GM12878 (cell line): ENCODE data around the gene PELO. TPM values are rescaled to one million over a fixed set of nuclear protein-coding genes. Genes with fewer than 3 reads are reported as not detected.

Experiments used
- BACH1 ChIP-seq: fragments of 450-650 bp; IDR thresholded peaks from 2 replicates; pipeline ENCODE4 v1.6.1; 2017; ENCODE audit warnings: mild to moderate bottlenecking, borderline replicate concordance
- BCLAF1 ChIP-seq: fragments of 450-650 bp; IDR thresholded peaks from 2 replicates; pipeline ENCODE4 v1.6.1; 2017; ENCODE audit warnings: antibody characterized with exemption, mild to moderate bottlenecking, moderate library complexity
- CEBPZ ChIP-seq: fragments of 150-350 bp; IDR thresholded peaks from 2 replicates; pipeline ENCODE4 v1.6.1; 2016; ENCODE audit warnings: low read depth, low read length
- CHD4 ChIP-seq: fragments of 200-600 bp; sonication (generic); IDR thresholded peaks from 2 replicates; pipeline ENCODE4 v1.6.1; 2016; ENCODE audit warnings: mild to moderate bottlenecking
- EED ChIP-seq: sonication (generic); IDR thresholded peaks from 2 replicates; pipeline ENCODE4 v1.6.1; 2016; ENCODE audit warnings: antibody characterized with exemption, low read depth
- EP300 ChIP-seq, 2 experiments: fragments of 150-350 bp in 1 of 2; IDR thresholded peaks; 2 replicates each; pipeline ENCODE4 v1.6.1; 2011 to 2012; ENCODE audit warnings: low read depth in 2 of 2, low read length in 2 of 2, borderline replicate concordance in 1 of 2, improper control_type of control experiment in 1 of 2, inconsistent platforms in 1 of 2; ENCODE audit not compliant: control insufficient read depth in 1 of 2
- FOXK2 ChIP-seq: fragments of 450-650 bp; IDR thresholded peaks from 2 replicates; pipeline ENCODE4 v1.6.1; 2017; ENCODE audit warnings: mild to moderate bottlenecking, moderate library complexity
- HCFC1 ChIP-seq: fragments of 150-350 bp; IDR thresholded peaks from 2 replicates; pipeline ENCODE4 v1.6.1; 2014; ENCODE audit warnings: low read length
- KDM1A ChIP-seq: fragments of 200-600 bp; sonication (generic); IDR thresholded peaks from 2 replicates; pipeline ENCODE4 v1.6.1; 2016; ENCODE audit warnings: borderline replicate concordance
- NKRF ChIP-seq: fragments of 450-650 bp; conservative IDR thresholded peaks from 2 replicates; pipeline ENCODE4 v1.6.1; 2017; ENCODE audit warnings: mild to moderate bottlenecking, moderate library complexity
- NR2C1 ChIP-seq: fragments of 450-650 bp; IDR thresholded peaks from 2 replicates; pipeline ENCODE4 v1.6.1; 2017; ENCODE audit warnings: antibody characterized with exemption, mild to moderate bottlenecking, moderate library complexity
- PML ChIP-seq: IDR thresholded peaks from 2 replicates; pipeline ENCODE4 v1.6.1; 2012; ENCODE audit warnings: low read length, inconsistent platforms
- RUNX3 ChIP-seq: IDR thresholded peaks from 2 replicates; pipeline ENCODE4 v1.6.1; 2012; ENCODE audit warnings: low read length, inconsistent platforms
- SIN3A ChIP-seq: IDR thresholded peaks from 2 replicates; pipeline ENCODE4 v1.6.1; 2012; ENCODE audit warnings: low read depth, low read length, improper control_type of control experiment
- SIX5 ChIP-seq: IDR thresholded peaks from 2 replicates; pipeline ENCODE4 v1.6.1; 2011; ENCODE audit warnings: mild to moderate bottlenecking, low read depth, low read length, moderate library complexity; ENCODE audit not compliant: severe bottlenecking
- SP1 ChIP-seq: IDR thresholded peaks from one replicate; pipeline ENCODE4 v1.6.1; 2011; ENCODE audit warnings: low read depth, low read length
- SREBF2 ChIP-seq: IDR thresholded peaks from 2 replicates; pipeline ENCODE4 v1.6.1; 2012; ENCODE audit warnings: mild to moderate bottlenecking, low read length
- WRNIP1 ChIP-seq: IDR thresholded peaks from 2 replicates; pipeline ENCODE4 v1.6.1; 2011; ENCODE audit warnings: low read depth, low read length, improper control_type of control experiment, borderline replicate concordance
- ZBTB11 ChIP-seq: fragments of 450-650 bp; formaldehyde crosslinking; IDR thresholded peaks from 2 replicates; pipeline ENCODE4 v1.5.0; 2022; ENCODE audit warnings: mild to moderate bottlenecking, missing genetic modification characterization
- polyA plus RNA-seq, 11 experiments: library from polyadenylated mRNA; depleted of rRNA in 4 of 11; unstranded in 6 of 11; stranded (reverse) in 5 of 11; fragments of >200 nt; fragmentation: Nextera tagmentation in 4 of 11; fragmentation: Illumina TruSeq in 1 of 11; extraction: Ambion mirVana in 4 of 11; extraction: Trizol in 1 of 11; gene quantifications; 1 replicate in 1 of 11; 2 replicates in 10 of 11; pipeline versions ENCODE4 v1.2.1 to v1.2.3, GENCODE V29; 2011 to 2016; ENCODE audit warnings: inconsistent platforms in 2 of 11, missing spikeins in 2 of 11, low read depth in 1 of 11
- total RNA-seq, 4 experiments: library from RNA; depleted of rRNA in 3 of 4; stranded (reverse); fragments of >200 nt in 3 of 4; fragmentation: Illumina TruSeq in 1 of 4; extraction: Trizol in 1 of 4; gene quantifications; 2 replicates each; pipeline versions ENCODE4 v1.2.1 to v1.2.3, GENCODE V29; 2013 to 2021

Gene PELO
- total and polyA plus RNA-seq, 10 of the 15 experiments (the other 5 are each of a cell fraction or from before 2014, with no cell fraction given): 5.6 to 11.9 (median 8.7) TPM

GRCh38 chr5:52800394-52801213 is 12.9 kb downstream of the PELO start (continued):
- no peak for TF ChIP-seq CEBPZ
- TF ChIP-seq EED: peak; percentile 26; the same call in 1 of the 2 replicates
- peak; percentile 70 for TF ChIP-seq RUNX3
- no peak for TF ChIP-seq ZBTB11 (CRISPR knock-in tag)
- no peak for TF ChIP-seq EP300 (IDR thresholded peaks at IDR 0.05; ENCODE audit: borderline replicate concordance in 1 of 2, control insufficient read depth in 1 of 2, low read depth in 2 of 2, low read length in 2 of 2)
- no peak for TF ChIP-seq NR2C1
- TF ChIP-seq FOXK2: no peak
- no peak for TF ChIP-seq KDM1A
- TF ChIP-seq SREBF2: no peak
- no peak for TF ChIP-seq WRNIP1
- TF ChIP-seq NKRF: peak; percentile 59; the same call in 1 of the 2 replicates
- TF ChIP-seq CHD4: no peak
- 0 out of 2 replicates have a peak, but pooled peaks have one; percentile 4 for TF ChIP-seq SIN3A
- no peak for TF ChIP-seq PML
- TF ChIP-seq BACH1: 0 out of 2 replicates have a peak, but pooled peaks have one; percentile 22
- TF ChIP-seq HCFC1: no peak
- TF ChIP-seq SIX5: no peak
- TF ChIP-seq BCLAF1: no peak
- TF ChIP-seq SP1: no peak
